Neuronal stem cell (in vitro differentiated cells): ENCODE results near the gene CCDC73.

Experiments
- DNase-seq: peaks from one replicate; pipeline ENCODE4 v3.0.0-alpha.2; 2013; ENCODE audit warnings: low spot score
- H2AFZ ChIP-seq: one replicate; pipeline ENCODE4 v1.6.1; 2013; ENCODE audit warnings: mild to moderate bottlenecking, low read length, inconsistent platforms
- H2AK5ac ChIP-seq: 2 replicates; pipeline ENCODE4 v1.6.1; 2013; ENCODE audit warnings: low read depth, mild to moderate bottlenecking, inconsistent platforms, low read length, moderate library complexity, mixed read lengths
- H2BK120ac ChIP-seq: 2 replicates; pipeline ENCODE4 v1.6.1; 2013; ENCODE audit warnings: low read depth, mild to moderate bottlenecking, inconsistent platforms, low read length, moderate library complexity, mixed read lengths
- H2BK12ac ChIP-seq: one replicate; pipeline ENCODE4 v1.6.1; 2013; ENCODE audit warnings: low read length, inconsistent platforms
- H2BK15ac ChIP-seq: 2 replicates; pipeline ENCODE4 v1.6.1; 2013; ENCODE audit warnings: mild to moderate bottlenecking, low read length, inconsistent platforms, mixed read lengths
- H2BK5ac ChIP-seq: one replicate; pipeline ENCODE4 v1.6.1; 2013; ENCODE audit warnings: inconsistent platforms, mild to moderate bottlenecking, low read length, moderate library complexity
- H3K14ac ChIP-seq: one replicate; pipeline ENCODE4 v1.6.1; 2013; ENCODE audit warnings: low read length, inconsistent platforms
- H3K18ac ChIP-seq: 2 replicates; pipeline ENCODE4 v1.6.1; 2013; ENCODE audit warnings: low read length, inconsistent platforms
- H3K23ac ChIP-seq: 2 replicates; pipeline ENCODE4 v1.6.1; 2013; ENCODE audit warnings: low read depth, mild to moderate bottlenecking, mixed read lengths, low read length, inconsistent platforms; ENCODE audit not compliant: poor library complexity
- H3K27ac ChIP-seq: replicated peaks from 3 replicates; pipeline ENCODE4 v1.5.1; 2013; ENCODE audit warnings: low read length, inconsistent platforms
- H3K27me3 ChIP-seq, 3 experiments: 2 replicates each; pipeline ENCODE4 v1.6.1; 2013; ENCODE audit warnings: low read length in 3 of 3, mild to moderate bottlenecking in 2 of 3, inconsistent platforms in 1 of 3, low read depth in 1 of 3, mixed read lengths in 1 of 3, moderate library complexity in 1 of 3; ENCODE audit not compliant: control insufficient read depth in 3 of 3, insufficient read depth in 3 of 3
- H3K36me3 ChIP-seq, 2 donors: replicated peaks in 1 of 2; 2 replicates each; pipeline ENCODE4 v1.6.1; 2013; ENCODE audit warnings: low read length in 2 of 2; ENCODE audit not compliant: control insufficient read depth in 2 of 2, insufficient read depth in 2 of 2
- H3K4ac ChIP-seq: 2 replicates; pipeline ENCODE4 v1.6.1; 2013; ENCODE audit warnings: inconsistent platforms, mild to moderate bottlenecking, low read length, moderate library complexity
- H3K4me1 ChIP-seq, 2 donors: 1 replicate in 1 of 2; 2 replicates in 1 of 2; pipeline ENCODE4 v1.6.1; 2013; ENCODE audit warnings: low read length in 2 of 2, low read depth in 1 of 2; ENCODE audit not compliant: control insufficient read depth in 2 of 2, insufficient read depth in 1 of 2
- H3K4me2 ChIP-seq: one replicate; pipeline ENCODE4 v1.6.1; 2013; ENCODE audit warnings: mild to moderate bottlenecking, low read length, inconsistent platforms; ENCODE audit not compliant: insufficient read depth, poor library complexity, severe bottlenecking
- H3K4me3 ChIP-seq, 2 donors: 2 replicates each; pipeline ENCODE4 v1.5.1; 2013; ENCODE audit warnings: low read length in 2 of 2, mild to moderate bottlenecking in 2 of 2, inconsistent platforms in 1 of 2, moderate library complexity in 1 of 2
- H3K79me1 ChIP-seq: one replicate; pipeline ENCODE4 v1.6.1; 2013; ENCODE audit warnings: low read depth, mild to moderate bottlenecking, inconsistent platforms, low read length, moderate library complexity
- H3K9ac ChIP-seq: one replicate; pipeline ENCODE4 v1.6.1; 2013; ENCODE audit warnings: mild to moderate bottlenecking, low read depth, low read length, inconsistent platforms; ENCODE audit not compliant: poor library complexity
- H3K9me3 ChIP-seq, 2 donors: replicated peaks in 1 of 2; 2 replicates each; pipeline versions ENCODE3 to v1.6.1; 2013; ENCODE audit warnings: low read length in 2 of 2, mild to moderate bottlenecking in 2 of 2, inconsistent platforms in 1 of 2, low read depth in 1 of 2, mixed read lengths in 1 of 2, moderate library complexity in 1 of 2; ENCODE audit not compliant: control insufficient read depth in 2 of 2, insufficient read depth in 1 of 2
- H4K8ac ChIP-seq: one replicate; pipeline ENCODE4 v1.6.1; 2013; ENCODE audit warnings: low read depth, mild to moderate bottlenecking, inconsistent platforms, low read length, moderate library complexity
- H4K91ac ChIP-seq: one replicate; pipeline ENCODE4 v1.6.1; 2013; ENCODE audit warnings: low read length, low read depth, mild to moderate bottlenecking, inconsistent platforms; ENCODE audit not compliant: poor library complexity
- WGBS, 2 donors: extraction: QIAGEN DNeasy Blood & Tissue Kit; methylation state at CpG; one replicate each; pipeline ENCODE4 v1.1.7; 2013; ENCODE audit warnings: missing lambda C conversion rate in 2 of 2, mixed read lengths in 1 of 2; ENCODE audit not compliant: insufficient read length in 2 of 2, insufficient replicate concordance in 1 of 2; ENCODE audit errors: extremely low coverage in 2 of 2; 5-methylcytosine and 5-hydroxymethylcytosine counted together

The CCDC73 gene

GRCh38 chr11:32821517-32821916 is 27.1 kb upstream of the CCDC73 start:
- Histone ChIP-seq H3K23ac (no peak overlapping the region), H4K8ac (no peak overlapping the region), H3K4me2 (no peak overlapping the region), H3K27ac (no peak overlapping the region), H2BK12ac (no peak overlapping the region), H2BK120ac (no peak overlapping the region), H3K18ac (no peak overlapping the region), H2AK5ac (no peak overlapping the region), H3K4me3 (no peak overlapping the region), H3K9ac (no peak overlapping the region), H3K14ac (no peak overlapping the region), H3K9me3 (no peaks in the 10 kb centered on the region), H3K4me1 (no peaks in the 10 kb centered on the region), H3K27me3 (peaks cover 0 to 15% (median 0%) of the 10 kb centered on the region in 3 experiments), H3K4ac (no peak overlapping the region), H3K79me1 (no peaks in the 10 kb centered on the region), H4K91ac (no peak overlapping the region), H2BK15ac (no peak overlapping the region), H3K36me3 (no peaks in the 10 kb centered on the region), H2BK5ac (no peak overlapping the region), H2AFZ (no peak overlapping the region)
- no peak for DNase-seq

- H3K36me3 ChIP-seq = no peaks in the 10 kb centered on the region
- H3K18ac ChIP-seq = no peak overlapping the region
- no peak for DNase-seq
- H2BK5ac ChIP-seq = no peak overlapping the region
- H3K4me2 ChIP-seq = no peak overlapping the region
- no peaks in the 10 kb centered on the region for H3K79me1 ChIP-seq
- H2BK15ac ChIP-seq = no peak overlapping the region
- no peak overlapping the region for H3K23ac ChIP-seq
- peaks cover 0 to 7% (median 0%) of the 10 kb centered on the region in 3 experiments for H3K27me3 ChIP-seq
- no peak overlapping the region for H3K4me3 ChIP-seq
- H2AFZ ChIP-seq = no peak overlapping the region
- H3K27ac ChIP-seq = no peak overlapping the region
- H3K4ac ChIP-seq = no peak overlapping the region
- no peak overlapping the region for H2AK5ac ChIP-seq
- H2BK120ac ChIP-seq = no peak overlapping the region
- H4K8ac ChIP-seq = no peak overlapping the region
- H3K9ac ChIP-seq = no peak overlapping the region
- H4K91ac ChIP-seq = no peak overlapping the region
- no peaks in the 10 kb centered on the region for H3K4me1 ChIP-seq
- H2BK12ac ChIP-seq = no peak overlapping the region
- no peaks in the 10 kb centered on the region for H3K9me3 ChIP-seq
- H3K14ac ChIP-seq = no peak overlapping the region
Measured at GRCh38 chr11:32820497-32820896, 26.0 kb upstream of the CCDC73 start.

DNA sequence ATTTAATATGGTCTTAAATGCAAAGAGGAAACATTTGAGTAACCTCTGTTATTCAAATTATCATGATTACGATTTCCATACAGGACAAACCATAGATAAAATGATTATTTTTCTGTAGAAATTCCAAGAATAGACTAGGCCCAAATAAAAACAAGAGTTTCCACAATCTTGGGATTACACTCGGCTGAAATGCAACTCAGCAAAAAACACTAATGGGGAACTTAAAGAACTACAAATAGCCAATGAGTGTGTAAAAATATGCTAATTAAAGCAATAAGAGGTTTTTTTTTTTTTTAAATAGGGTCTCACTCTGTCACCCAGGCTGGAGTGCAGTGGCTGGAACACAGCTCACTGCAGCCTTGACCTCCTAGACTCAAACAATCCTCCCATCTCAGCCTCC is 24.7 kb upstream of the CCDC73 start:
- Histone ChIP-seq H3K27me3 (peaks cover 0 to 8% (median 0%) of the 10 kb centered on the region in 3 experiments), H3K9me3 (no peaks in the 10 kb centered on the region), H3K9ac (no peak overlapping the region), H3K4me3 (no peak overlapping the region), H3K4me2 (no peak overlapping the region), H2BK12ac (no peak overlapping the region), H2AFZ (no peak overlapping the region), H3K14ac (no peak overlapping the region), H2BK5ac (no peak overlapping the region), H3K4me1 (no peaks in the 10 kb centered on the region), H4K91ac (no peak overlapping the region), H3K27ac (no peak overlapping the region), H3K23ac (no peak overlapping the region), H3K79me1 (no peaks in the 10 kb centered on the region), H2AK5ac (no peak overlapping the region), H2BK120ac (no peak overlapping the region), H3K18ac (no peak overlapping the region), H2BK15ac (no peak overlapping the region), H4K8ac (no peak overlapping the region), H3K36me3 (no peaks in the 10 kb centered on the region), H3K4ac (no peak overlapping the region)
- no CpG with 5 or more reads among the region's 2 CpGs for WGBS, 2 donors
- no peak for DNase-seq

- Histone ChIP-seq H4K91ac (no peak overlapping the region), H2BK15ac (no peak overlapping the region), H3K36me3 (no peaks in the 10 kb centered on the region), H2BK120ac (no peak overlapping the region), H3K79me1 (no peaks in the 10 kb centered on the region), H3K23ac (no peak overlapping the region), H3K14ac (no peak overlapping the region), H4K8ac (no peak overlapping the region), H3K9me3 (no peaks in the 10 kb centered on the region), H3K9ac (no peak overlapping the region), H2AFZ (no peak overlapping the region), H3K4me2 (no peak overlapping the region), H2BK5ac (no peak overlapping the region), H3K27ac (no peak overlapping the region), H3K4me1 (no peaks in the 10 kb centered on the region), H3K4ac (no peak overlapping the region), H3K4me3 (no peak overlapping the region), H2AK5ac (no peak overlapping the region), H3K18ac (no peak overlapping the region), H2BK12ac (no peak overlapping the region), H3K27me3 (peaks cover 0 to 8% (median 0%) of the 10 kb centered on the region in 3 experiments)
- DNase-seq = no peak
- no CpG with 5 or more reads among the region's 3 CpGs for WGBS, 2 donors
Measured at GRCh38 chr11:32817852-32818183, 23.4 kb upstream of the CCDC73 start.
